ENCODE data around the gene AP5Z1.

AP5Z1 gene

GRCh38 chr7:4734587-4735345, 40.7 kb upstream of the AP5Z1 start:
- TF ChIP-seq CTCF (IDR thresholded peaks at IDR 0.05; ENCODE audit: poor library complexity, severe bottlenecking), result no peak
- no peak for DNase-seq (ENCODE audit: low spot score)
- no peak for ATAC-seq (ENCODE audit: low read depth)
- Histone ChIP-seq H3K4me1 (ENCODE audit: insufficient read depth, poor library complexity, severe bottlenecking) (no peaks in the 10 kb centered on the region), H3K36me3 (ENCODE audit: low read depth) (peaks cover 29% of the 10 kb centered on the region), H3K27me3 (ENCODE audit: insufficient read depth, poor library complexity, severe bottlenecking) (no peaks in the 10 kb centered on the region), H3K27ac (ENCODE audit: poor library complexity, severe bottlenecking) (no peak overlapping the region), H3K9me3 (ENCODE audit: severe bottlenecking) (no peaks in the 10 kb centered on the region), H3K4me3 (ENCODE audit: severe bottlenecking) (no peak overlapping the region)

- H3K27me3 ChIP-seq (ENCODE audit: insufficient read depth, poor library complexity, severe bottlenecking), result no peaks in the 10 kb centered on the region
- no peaks in the 10 kb centered on the region for H3K4me1 ChIP-seq (ENCODE audit: insufficient read depth, poor library complexity, severe bottlenecking)
- DNase-seq (ENCODE audit: low spot score) (no peak), ATAC-seq (ENCODE audit: low read depth) (no peak)
- H3K9me3 ChIP-seq (ENCODE audit: severe bottlenecking), result no peaks in the 10 kb centered on the region
- no peak for TF ChIP-seq CTCF (IDR thresholded peaks at IDR 0.05; ENCODE audit: poor library complexity, severe bottlenecking)
- no peak overlapping the region for H3K27ac ChIP-seq (ENCODE audit: poor library complexity, severe bottlenecking)
- H3K4me3 ChIP-seq (ENCODE audit: severe bottlenecking), result no peak overlapping the region
- peaks cover 25% of the 10 kb centered on the region for H3K36me3 ChIP-seq (ENCODE audit: low read depth)
Measured at GRCh38 chr7:4737300-4737699, 38.1 kb upstream of the AP5Z1 start.

- no peaks in the 10 kb centered on the region for H3K27me3 ChIP-seq (ENCODE audit: insufficient read depth, poor library complexity, severe bottlenecking)
- H3K27ac ChIP-seq (ENCODE audit: poor library complexity, severe bottlenecking), result peak overlapping the region; percentile 31
- peaks cover 8% of the 10 kb centered on the region for H3K4me1 ChIP-seq (ENCODE audit: insufficient read depth, poor library complexity, severe bottlenecking)
- TF ChIP-seq CTCF (IDR thresholded peaks at IDR 0.05; ENCODE audit: poor library complexity, severe bottlenecking), result no peak
- H3K9me3 ChIP-seq (ENCODE audit: severe bottlenecking), result no peaks in the 10 kb centered on the region
- ATAC-seq (ENCODE audit: low read depth), result peak; percentile 45; the same call in 2 of the 3 replicates
- peaks cover 34% of the 10 kb centered on the region for H3K36me3 ChIP-seq (ENCODE audit: low read depth)
- H3K4me3 ChIP-seq (ENCODE audit: severe bottlenecking), result no peak overlapping the region
- no peak for DNase-seq (ENCODE audit: low spot score)
Measured at GRCh38 chr7:4738711-4739527, 36.5 kb upstream of the AP5Z1 start.

- TF ChIP-seq CTCF (IDR thresholded peaks at IDR 0.05; ENCODE audit: poor library complexity, severe bottlenecking), result no peak
- no peak for ATAC-seq (ENCODE audit: low read depth)
- no peaks in the 10 kb centered on the region for H3K9me3 ChIP-seq (ENCODE audit: severe bottlenecking)
- peak overlapping the region; percentile 31 for H3K27ac ChIP-seq (ENCODE audit: poor library complexity, severe bottlenecking)
- peaks cover 34% of the 10 kb centered on the region for H3K36me3 ChIP-seq (ENCODE audit: low read depth)
- H3K27me3 ChIP-seq (ENCODE audit: insufficient read depth, poor library complexity, severe bottlenecking), result no peaks in the 10 kb centered on the region
- H3K4me3 ChIP-seq (ENCODE audit: severe bottlenecking), result no peak overlapping the region
- no peak for DNase-seq (ENCODE audit: low spot score)
- peaks cover 15% of the 10 kb centered on the region for H3K4me1 ChIP-seq (ENCODE audit: insufficient read depth, poor library complexity, severe bottlenecking)
Measured at GRCh38 chr7:4739528-4739992, 35.9 kb upstream of the AP5Z1 start.

Measured in RWPE2 (cell line).